K562 (cell line): ENCODE results near the gene DDX43. TPM values are rescaled to one million over a fixed set of nuclear protein-coding genes. Genes with fewer than 3 reads are reported as not detected.

Source experiments
- ATAC-seq: fragments of 200-7000 bp; cut with Tn5 transposase; 3 replicates; pipeline ENCODE4 v1.9.1; 2020; ENCODE audit warnings: moderate library complexity
- BruUV-seq: library from RNA; stranded (reverse); fragments of 400-500 nt; replicated peaks from 2 replicates; lab custom pipeline; 2021; lab: Mats Ljungman, UMichigan
- CTCF ChIA-PET: fragments of 300-600 bp; formaldehyde crosslinking; extraction: SDS; loops from one replicate; lab custom pipeline; 2021; ENCODE audit warnings: low intra/inter-chr PET ratio; lab: Yijun Ruan, JAX
- POLR2A ChIA-PET: fragments of 300-600, 350-650 bp; sonication (Branson Sonifier 250); formaldehyde crosslinking; extraction: SDS; loops from one replicate; lab custom pipeline; 2021; ENCODE audit warnings: antibody characterized with exemption, inconsistent platforms; lab: Yijun Ruan, JAX
- DNase-seq, 4 experiments: peaks; one replicate each; pipeline versions ENCODE4 v3.0.0 to v3.0.0-alpha.2; 2011 to 2018; ENCODE audit warnings: low spot score in 3 of 4, mixed read lengths in 3 of 4; ENCODE audit errors: extremely low read depth in 1 of 4
- FAIRE-seq: peaks from 2 replicates; lab custom pipeline; 2011; peaks lifted over from hg19 to GRCh38; lab: Jason Lieb, UNC
- H2AFZ ChIP-seq: 2 replicates; pipeline ENCODE4 v1.6.0; 2011; ENCODE audit warnings: low read depth, low read length, control low read depth, inconsistent platforms
- H3K27ac ChIP-seq: fragments of 200-600 bp; 3 replicates; pipeline ENCODE4 v1.8.0; 2011; ENCODE audit warnings: low read depth, mild to moderate bottlenecking, control low read depth, inconsistent platforms, low read length, moderate library complexity, mixed read lengths; ENCODE audit errors: extremely low read depth
- H3K27me3 ChIP-seq, 2 experiments: fragments of 300-600 bp in 1 of 2; 2 replicates in 1 of 2; 3 replicates in 1 of 2; pipeline versions ENCODE4 v1.6.0 to v1.8.0; 2011; ENCODE audit warnings: inconsistent platforms in 2 of 2, low read length in 2 of 2, mild to moderate bottlenecking in 1 of 2, mixed read lengths in 1 of 2, moderate library complexity in 1 of 2; ENCODE audit not compliant: control insufficient read depth in 2 of 2, insufficient read depth in 2 of 2
- H3K36me3 ChIP-seq: fragments of 300-600 bp; 3 replicates; pipeline ENCODE4 v1.8.0; 2011; ENCODE audit warnings: mild to moderate bottlenecking, low read length, inconsistent platforms; ENCODE audit not compliant: control insufficient read depth, insufficient read depth
- H3K4me1 ChIP-seq, 2 experiments: fragments of 200-600 bp in 1 of 2; replicated peaks in 1 of 2; 2 replicates in 1 of 2; 3 replicates in 1 of 2; pipeline versions ENCODE4 v1.5.1 to v1.8.0; 2011; ENCODE audit warnings: inconsistent platforms in 2 of 2, low read length in 2 of 2, mild to moderate bottlenecking in 1 of 2, mixed read lengths in 1 of 2, moderate library complexity in 1 of 2; ENCODE audit not compliant: control insufficient read depth in 2 of 2, insufficient read depth in 2 of 2
- H3K4me2 ChIP-seq: 2 replicates; pipeline ENCODE4 v1.6.1; 2011; ENCODE audit warnings: low read length, control low read depth, inconsistent platforms, mixed read lengths; ENCODE audit not compliant: insufficient read depth
- H3K4me3 ChIP-seq: fragments of 200-600 bp; sonication (generic), shearing (Covaris generic); 2 replicates; pipeline ENCODE4 v1.5.1; 2016; ENCODE audit warnings: control low read depth, inconsistent platforms
- H3K79me2 ChIP-seq: fragments of 200-600 bp; 3 replicates; pipeline ENCODE4 v1.8.0; 2011; ENCODE audit warnings: low read length, inconsistent platforms; ENCODE audit not compliant: control insufficient read depth, insufficient read depth
- H3K9ac ChIP-seq, 2 experiments: 2 replicates each; pipeline versions ENCODE4 v1.6.0 to v1.6.1; 2011; ENCODE audit warnings: low read depth in 2 of 2, low read length in 2 of 2, control low read depth in 1 of 2, inconsistent platforms in 1 of 2, mild to moderate bottlenecking in 1 of 2, mixed read lengths in 1 of 2; ENCODE audit not compliant: insufficient read depth in 1 of 2
- H3K9me1 ChIP-seq: one replicate; pipeline ENCODE4 v1.6.0; 2011; ENCODE audit warnings: inconsistent platforms, mild to moderate bottlenecking, low read length, moderate library complexity; ENCODE audit not compliant: control insufficient read depth, insufficient read depth
- H3K9me3 ChIP-seq: replicated peaks from 2 replicates; pipeline ENCODE4 v1.5.1; 2011; ENCODE audit warnings: low read depth, low read length, inconsistent platforms; ENCODE audit not compliant: control insufficient read depth, insufficient read depth
- H4K20me1 ChIP-seq: replicated peaks from 2 replicates; pipeline ENCODE4 v1.6.1; 2011; ENCODE audit warnings: low read length, inconsistent platforms, mixed read lengths; ENCODE audit not compliant: control insufficient read depth, insufficient read depth
- CTCFL ChIP-seq: IDR thresholded peaks from 2 replicates; pipeline ENCODE4 v1.6.1; 2011; ENCODE audit warnings: borderline replicate concordance, low read depth, mild to moderate bottlenecking, moderate library complexity, low read length; ENCODE audit not compliant: insufficient read depth, poor library complexity, severe bottlenecking
- FOXJ2 ChIP-seq: fragments of 200-800 bp; sonication (Bioruptor generic); IDR thresholded peaks from 2 replicates; pipeline ENCODE4 v1.6.1; 2016; ENCODE audit warnings: missing genetic modification characterization, missing compliant biosample characterization
- HNRNPH1 ChIP-seq: fragments of 200-400 bp; formaldehyde crosslinking; optimal IDR thresholded peaks from 2 replicates; pipeline ENCODE3; 2017; ENCODE audit warnings: low read depth, mild to moderate bottlenecking, low read length, moderate library complexity
- MED1 ChIP-seq: sonication (generic); formaldehyde crosslinking; IDR thresholded peaks from 2 replicates; pipeline ENCODE4 v1.8.1; 2023; ENCODE audit warnings: missing genetic modification reagents, borderline replicate concordance
- RFX1 ChIP-seq: fragments of 450-650 bp; IDR thresholded peaks from 2 replicates; pipeline ENCODE4 v1.6.1; 2016; ENCODE audit warnings: mild to moderate bottlenecking, moderate library complexity
- RFX7 ChIP-seq: fragments of 250-450 bp; sonication (Bioruptor Pico); IDR thresholded peaks from 2 replicates; pipeline ENCODE4 v1.5.1; 2021; ENCODE audit warnings: mild to moderate bottlenecking
- TBP ChIP-seq: optimal IDR thresholded peaks from 2 replicates; pipeline ENCODE3; 2011; ENCODE audit warnings: low read depth, low read length, improper control_type of control experiment
- ZNF212 ChIP-seq: fragments of 450-650 bp; formaldehyde crosslinking; IDR thresholded peaks from 2 replicates; pipeline ENCODE4 v1.4.0; 2020; ENCODE audit warnings: mild to moderate bottlenecking
- ZNF324 ChIP-seq: fragments of 250-450 bp; sonication (Bioruptor Pico); IDR thresholded peaks from 2 replicates; pipeline ENCODE4 v1.4.0; 2020; ENCODE audit warnings: mild to moderate bottlenecking
- ZSCAN32 ChIP-seq: fragments of 450-650 bp; formaldehyde crosslinking; IDR thresholded peaks from 2 replicates; pipeline ENCODE4 v1.4.0; 2020; ENCODE audit warnings: mild to moderate bottlenecking, moderate library complexity
- WGBS: fragments of 100-300 bp; shearing (Covaris generic); methylation state at CpG from one replicate; pipeline ENCODE4 v1.1.6; 2016; ENCODE audit warnings: low coverage, mixed read lengths; ENCODE audit not compliant: insufficient coverage; ENCODE audit errors: missing lambda C conversion rate; 5-methylcytosine and 5-hydroxymethylcytosine counted together
- in situ Hi-C: fragments of 300-500 bp; cut with MboI; formaldehyde crosslinking; loops from 4 replicates; pipeline ENCODE4 v1.15.0; 2018; ENCODE audit warnings: inconsistent platforms, mixed read lengths
- intact Hi-C: fragments of 100-400 bp; cut with micrococcal nuclease; formaldehyde crosslinking; loops from 2 replicates; pipeline ENCODE4 v1.14.2; 2022
- polyA plus RNA-seq, 8 experiments: library from polyadenylated mRNA; depleted of rRNA in 4 of 8; stranded (reverse) in 5 of 8; unstranded in 3 of 8; fragments of >200 nt; fragmentation: Nextera tagmentation in 2 of 8; fragmentation: Illumina TruSeq in 1 of 8; extraction: Ambion mirVana in 2 of 8; extraction: Trizol in 1 of 8; gene quantifications; 2 replicates each; pipeline versions ENCODE4 v1.2.1 to v1.2.3, GENCODE V29; 2011 to 2014; ENCODE audit warnings: inconsistent platforms in 1 of 8, missing spikeins in 1 of 8
- total RNA-seq, 7 experiments: library from RNA; depleted of rRNA in 6 of 7; stranded (reverse); fragments of >200 nt in 6 of 7; fragmentation: Illumina TruSeq in 2 of 7; extraction: Trizol in 2 of 7; gene quantifications; 2 replicates each; pipeline versions ENCODE4 v1.2.1 to v1.2.3, GENCODE V29; 2011 to 2021; ENCODE audit warnings: low replicate concordance in 1 of 7

DDX43 gene
- total and polyA plus RNA-seq, 9 of the 15 experiments (the other 6 are each of a cell fraction or from before 2014, with no cell fraction given), result 0.07 to 0.88 (median 0.25) TPM

GRCh38 chr6:73382462-73383113 is 12.0 kb upstream of the DDX43 start (continued):
- TF ChIP-seq MED1 (CRISPR knock-in tag), result no peak
- TF ChIP-seq FOXJ2 (tag), result peak; percentile 67; the same call in 1 of the 2 replicates
- no peak for TF ChIP-seq RFX7 (CRISPR knock-in tag)
- TF ChIP-seq ZSCAN32 (CRISPR knock-in tag), result no peak
- TF ChIP-seq RFX1, result peak; percentile 40; the same call in 1 of the 2 replicates

- CTCF ChIA-PET, result interaction anchor here (0.7 to 1.2 kb wide), 2 partner anchors 103 to 975 kb away, joined by 3 to 4 read pairs; no protein-coding TSS in a partner anchor
- FAIRE-seq, result no peak
- Histone ChIP-seq H3K4me1 (peaks cover 7 to 8% of the 10 kb centered on the region in 2 experiments), H3K9ac (peak overlapping the region; percentile 88 to 92; a peak in 3 of 4 replicates), H2AFZ (peak overlapping the region; percentile 99), H3K27me3 (no peaks in the 10 kb centered on the region), H3K36me3 (no peaks in the 10 kb centered on the region), H3K9me3 (no peaks in the 10 kb centered on the region), H3K4me2 (peak overlapping the region; percentile 87), H4K20me1 (no peaks in the 10 kb centered on the region), H3K9me1 (no peaks in the 10 kb centered on the region), H3K4me3 (peak overlapping the region; percentile 57), H3K27ac (no peak overlapping the region), H3K79me2 (no peaks in the 10 kb centered on the region)
- in situ Hi-C loops (no loop called here), intact Hi-C loops (loop anchor here (2.0 to 5.0 kb wide), 3 partner anchors 61 to 104 kb away; partner anchors contain the start of gene MTO1)
- no TSS peak for BruUV-seq
- ATAC-seq, result peak; percentile 16
- POLR2A ChIA-PET, result interaction anchor here (1.0 to 2.6 kb wide), 7 partner anchors 11 to 128 kb away, joined by 3 to 21 read pairs (median 4); partner anchors contain the start of gene MTO1
- 19% methylated on average over 4 of the region's 4 CpGs for WGBS
- DNase-seq, result no peak
- TF ChIP-seq HNRNPH1, result no peak
- TF ChIP-seq ZNF324 (CRISPR knock-in tag), result no peak
- no peak for TF ChIP-seq CTCFL
- no peak for TF ChIP-seq TBP
- TF ChIP-seq ZNF212 (CRISPR knock-in tag), result no peak
Measured at GRCh38 chr6:73388433-73388799, 6.2 kb upstream of the DDX43 start.
